ENCODE data around the gene ATG10. TPM values are rescaled to one million over a fixed set of nuclear protein-coding genes. Genes with fewer than 3 reads are reported as not detected.

The ATG10 gene
- total RNA-seq, 1 experiment from 2014 or later: 7.6 TPM

- Mint-ChIP-seq H3K27ac (peak overlapping the region; percentile 99 to 100 (median 100)), H3K36me3 (ENCODE audit: insufficient read depth in 1 of 3, low read depth in 3 of 3) (peaks cover 30 to 39% (median 36%) of the 10 kb centered on the region in 3 experiments), H3K9me3 (no peaks in the 10 kb centered on the region; a peak in 1 of 5 replicates), H3K4me3 (peak overlapping the region; percentile 92), H3K4me1 (peaks cover 26 to 38% of the 10 kb centered on the region in 2 experiments), H3K27me3 (ENCODE audit: low read depth) (no peaks in the 10 kb centered on the region; the same call in 1 of the 2 replicates)
- no peak overlapping the region for H2AFZ ChIP-seq (ENCODE audit: low read length)
- no peak overlapping the region for H2BK20ac ChIP-seq (ENCODE audit: low read depth, low read length, poor library complexity, severe bottlenecking)
- H3K4me1 ChIP-seq (ENCODE audit: insufficient read depth, low read length): no peaks in the 10 kb centered on the region
- no CpG with 5 or more reads among the region's 19 CpGs for WGBS (ENCODE audit: extremely low coverage, insufficient read length, low lambda C conversion rate)
- H4K5ac ChIP-seq (ENCODE audit: insufficient read length, low read depth, low read length): no peak overlapping the region
- peak overlapping the region; percentile 56; the same call in 1 of the 2 replicates for H3K14ac ChIP-seq (ENCODE audit: insufficient read depth, low read length)
- H2BK15ac ChIP-seq (ENCODE audit: low read depth, low read length): no peak overlapping the region
- no peaks in the 10 kb centered on the region for H3K9me3 ChIP-seq (ENCODE audit: control insufficient read depth, low read depth, low read length)
- no peak overlapping the region for H3K23ac ChIP-seq (ENCODE audit: insufficient read length, low read depth, low read length)
- H4K91ac ChIP-seq (ENCODE audit: insufficient read length, low read depth, low read length): no peak overlapping the region
- H2AK5ac ChIP-seq (ENCODE audit: insufficient read length, low read length): no peak overlapping the region
- H3K79me2 ChIP-seq (ENCODE audit: insufficient read depth, low read length): peaks cover 5% of the 10 kb centered on the region; the same call in 1 of the 2 replicates
- no peak overlapping the region for H4K8ac ChIP-seq (replicated peaks; ENCODE audit: insufficient read length, low read depth, low read length)
- no peaks in the 10 kb centered on the region for H4K20me1 ChIP-seq (ENCODE audit: control insufficient read depth, insufficient read depth, insufficient read length)
- H2BK120ac ChIP-seq (ENCODE audit: low read depth, low read length, poor library complexity, severe bottlenecking): no peak overlapping the region
- no peak overlapping the region for H2BK12ac ChIP-seq (ENCODE audit: insufficient read length, low read depth, low read length)
- no peak for DNase-seq
- no peaks in the 10 kb centered on the region for H3K27me3 ChIP-seq (ENCODE audit: insufficient read depth, low read length)
- H2BK5ac ChIP-seq (ENCODE audit: insufficient read length, low read length): no peak overlapping the region
- H3K9ac ChIP-seq (ENCODE audit: extremely low read depth, insufficient read length, low read length): peak overlapping the region; percentile 78
- no peaks in the 10 kb centered on the region for H3K79me1 ChIP-seq (ENCODE audit: insufficient read depth, low read depth, low read length, poor library complexity, severe bottlenecking)
- TF ChIP-seq CTCF (conservative IDR thresholded peaks at IDR 0.05): no peak
- peak overlapping the region; percentile 50 for H3K18ac ChIP-seq (ENCODE audit: insufficient read length, low read depth, low read length)
- no peak overlapping the region for H3T11ph ChIP-seq (ENCODE audit: low read length)
- no peak overlapping the region for H3K56ac ChIP-seq (ENCODE audit: insufficient read length, low read depth, low read length)
- H3K4me2 ChIP-seq (ENCODE audit: insufficient read depth, insufficient read length, low read length): peak overlapping the region; percentile 58
- no peak overlapping the region for H3K27ac ChIP-seq (ENCODE audit: insufficient read length, low read depth, low read length)
- H3K23me2 ChIP-seq (ENCODE audit: insufficient read length, low read depth, low read length, poor library complexity, severe bottlenecking): peaks cover 4% of the 10 kb centered on the region
- no peak overlapping the region for H3K4ac ChIP-seq (ENCODE audit: low read depth, low read length)
These were observed 307.0 kb downstream of the ATG10 start for GRCh38 chr5:82278711-82279370.

All from H9 (cell line).